ENCODE measurements around the gene ZNF205. TPM values are rescaled to one million over a fixed set of nuclear protein-coding genes. Genes with fewer than 3 reads are reported as not detected.
A peak's percentile ranks its signal among the peaks of the same experiment; 100 is the strongest.

ZNF205 gene
- polyA plus RNA-seq, 3 donors = 1.0 to 6.7 (median 1.3) TPM

DNA sequence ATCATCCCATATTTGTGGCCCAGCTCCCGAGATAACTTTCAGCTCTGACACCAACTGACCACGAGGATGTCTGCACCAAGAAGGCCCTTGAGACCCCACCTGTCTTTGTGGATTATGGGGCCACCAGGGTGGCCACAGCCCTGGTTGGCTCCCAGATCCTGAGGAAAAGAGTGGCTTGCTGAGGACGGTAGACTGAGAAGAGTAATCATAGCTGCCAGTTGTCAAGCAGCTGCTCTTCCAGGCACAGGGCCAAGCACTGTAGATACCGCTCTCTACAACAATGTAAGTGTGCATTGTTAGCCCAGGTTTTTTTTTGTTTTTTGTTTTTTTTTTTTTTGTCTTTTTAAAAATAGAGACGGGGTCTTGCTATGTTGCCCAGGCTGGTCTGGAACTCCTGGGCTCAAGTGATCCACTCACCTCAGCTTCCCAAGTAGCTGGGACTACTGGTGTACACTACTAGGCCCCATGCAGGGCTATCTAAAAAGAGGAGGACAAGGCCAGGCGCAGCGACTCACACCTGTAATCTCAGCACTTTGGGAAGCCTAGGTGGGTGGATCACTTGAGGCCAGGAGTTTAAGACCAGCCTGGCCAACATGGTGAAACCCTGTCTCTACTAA lies 9.6 kb downstream of the ZNF205 start:
- Histone ChIP-seq H3K36me3 (replicated peaks in 1 of 2; ENCODE audit: control insufficient read depth in 1 of 2, insufficient read depth in 2 of 2, low read length in 2 of 2) (peaks cover 0 to 8% of the 10 kb centered on the region in 2 donors), H4K20me1 (ENCODE audit: insufficient read depth, low read length) (no peaks in the 10 kb centered on the region), H3K27ac (ENCODE audit: low read depth in 1 of 2, low read length in 2 of 2) (no peak overlapping the region), H3K4me3 (replicated peaks in 1 of 3; ENCODE audit: low read depth in 2 of 3, low read length in 3 of 3) (no peak overlapping the region), H2AFZ (ENCODE audit: insufficient read depth, low read depth, low read length, poor library complexity, severe bottlenecking) (no peak overlapping the region), H3K9ac (ENCODE audit: insufficient read depth, low read length, poor library complexity, severe bottlenecking) (no peak overlapping the region), H3K9me3 (replicated peaks in 1 of 2; ENCODE audit: control insufficient read depth in 1 of 2, insufficient read depth in 1 of 2, low read length in 2 of 2) (no peaks in the 10 kb centered on the region), H3K4me2 (replicated peaks; ENCODE audit: extremely low read depth, low read length, poor library complexity, severe bottlenecking) (no peak overlapping the region), H3K79me2 (ENCODE audit: insufficient read depth, low read length) (no peaks in the 10 kb centered on the region), H3K4me1 (ENCODE audit: control insufficient read depth in 1 of 2, insufficient read depth in 2 of 2, low read length in 2 of 2) (peaks cover 12 to 21% of the 10 kb centered on the region in 2 donors), H3K27me3 (ENCODE audit: control insufficient read depth in 2 of 2, insufficient read depth in 2 of 2, low read length in 2 of 2) (no peaks in the 10 kb centered on the region)
- intact Hi-C loops (cut with micrococcal nuclease) = loop anchor here in 1 of 2 donors (10.0 kb wide), 2 partner anchors 97 to 207 kb away; partner anchors contain the start of genes FLYWCH1, HCFC1R1, THOC6 and TNFRSF12A
- H3K9me3 Mint-ChIP-seq = no peaks in the 10 kb centered on the region
- TF ChIP-seq, protein P1, sequence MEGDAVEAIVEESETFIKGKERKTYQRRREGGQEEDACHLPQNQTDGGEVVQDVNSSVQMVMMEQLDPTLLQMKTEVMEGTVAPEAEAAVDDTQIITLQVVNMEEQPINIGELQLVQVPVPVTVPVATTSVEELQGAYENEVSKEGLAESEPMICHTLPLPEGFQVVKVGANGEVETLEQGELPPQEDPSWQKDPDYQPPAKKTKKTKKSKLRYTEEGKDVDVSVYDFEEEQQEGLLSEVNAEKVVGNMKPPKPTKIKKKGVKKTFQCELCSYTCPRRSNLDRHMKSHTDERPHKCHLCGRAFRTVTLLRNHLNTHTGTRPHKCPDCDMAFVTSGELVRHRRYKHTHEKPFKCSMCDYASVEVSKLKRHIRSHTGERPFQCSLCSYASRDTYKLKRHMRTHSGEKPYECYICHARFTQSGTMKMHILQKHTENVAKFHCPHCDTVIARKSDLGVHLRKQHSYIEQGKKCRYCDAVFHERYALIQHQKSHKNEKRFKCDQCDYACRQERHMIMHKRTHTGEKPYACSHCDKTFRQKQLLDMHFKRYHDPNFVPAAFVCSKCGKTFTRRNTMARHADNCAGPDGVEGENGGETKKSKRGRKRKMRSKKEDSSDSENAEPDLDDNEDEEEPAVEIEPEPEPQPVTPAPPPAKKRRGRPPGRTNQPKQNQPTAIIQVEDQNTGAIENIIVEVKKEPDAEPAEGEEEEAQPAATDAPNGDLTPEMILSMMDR (IDR thresholded peaks at IDR 0.05) = no peak
- no peak for DNase-seq
- H3K4me1 Mint-ChIP-seq = peaks cover 15% of the 10 kb centered on the region
- peaks cover 5 to 7% of the 10 kb centered on the region in 2 donors for H3K36me3 Mint-ChIP-seq
- peaks cover 4 to 8% (median 6%) of the 10 kb centered on the region in 3 donors for H3K27me3 Mint-ChIP-seq (ENCODE audit: low read depth in 3 of 3)
- H3K4me3 Mint-ChIP-seq = no peak overlapping the region
- WGBS (ENCODE audit: insufficient coverage) = no CpG with 5 or more reads among the region's 7 CpGs
- H3K27ac Mint-ChIP-seq = no peak overlapping the region

DNA sequence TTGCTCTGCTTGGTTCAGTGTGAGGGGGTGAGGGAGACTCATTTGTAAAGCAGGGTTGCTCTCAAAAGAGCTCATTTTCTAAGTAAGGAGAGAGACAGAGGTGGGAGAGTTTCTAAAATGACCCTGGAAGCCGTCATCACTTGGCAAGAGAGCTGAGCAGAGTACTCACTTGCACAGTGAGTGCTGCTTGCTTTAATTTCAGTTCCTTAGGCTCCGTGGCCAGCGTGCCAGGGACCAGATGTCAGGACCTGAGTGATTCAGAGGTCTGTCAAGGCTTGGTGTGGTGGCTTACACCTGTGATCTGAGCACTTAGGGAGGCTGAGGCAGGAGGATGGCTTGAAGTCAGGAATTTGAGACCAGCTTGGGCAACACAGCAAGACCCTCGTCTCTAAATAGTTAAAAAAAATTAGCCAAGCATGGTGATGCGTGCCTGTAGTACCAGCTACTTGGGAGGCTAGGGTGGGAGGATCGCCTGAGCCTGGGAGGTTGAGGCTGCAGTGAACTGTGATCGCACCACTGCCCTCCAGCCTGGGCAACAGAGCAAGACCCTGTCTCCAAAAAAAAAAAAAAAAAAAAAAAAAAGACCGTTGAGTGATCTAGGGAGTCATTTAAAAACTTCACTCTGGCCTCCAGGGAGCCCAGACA lies 10.7 kb downstream of the ZNF205 start:
- Mint-ChIP-seq H3K27ac (peak overlapping the region in 1 of 7 donors; percentile 8), H3K9me3 (no peaks in the 10 kb centered on the region), H3K4me3 (no peak overlapping the region), H3K27me3 (ENCODE audit: low read depth in 3 of 3) (peaks cover 4 to 8% (median 6%) of the 10 kb centered on the region in 3 donors), H3K36me3 (peaks cover 6 to 7% of the 10 kb centered on the region in 2 donors), H3K4me1 (peaks cover 15% of the 10 kb centered on the region)
- no peak for DNase-seq
- 46% methylated on average over 6 of the region's 8 CpGs for WGBS (ENCODE audit: insufficient coverage)
- intact Hi-C loops (cut with micrococcal nuclease) = loop anchor here in 1 of 2 donors (10.0 kb wide), 2 partner anchors 98 to 208 kb away; partner anchors contain the start of genes FLYWCH1, HCFC1R1, THOC6 and TNFRSF12A
- Histone ChIP-seq H2AFZ (ENCODE audit: insufficient read depth, low read depth, low read length, poor library complexity, severe bottlenecking) (no peak overlapping the region), H3K79me2 (ENCODE audit: insufficient read depth, low read length) (no peaks in the 10 kb centered on the region), H3K27ac (ENCODE audit: low read depth in 1 of 2, low read length in 2 of 2) (no peak overlapping the region), H3K27me3 (ENCODE audit: control insufficient read depth in 2 of 2, insufficient read depth in 2 of 2, low read length in 2 of 2) (no peaks in the 10 kb centered on the region), H3K4me1 (ENCODE audit: control insufficient read depth in 1 of 2, insufficient read depth in 2 of 2, low read length in 2 of 2) (peaks cover 12 to 21% of the 10 kb centered on the region in 2 donors), H4K20me1 (ENCODE audit: insufficient read depth, low read length) (no peaks in the 10 kb centered on the region), H3K9ac (ENCODE audit: insufficient read depth, low read length, poor library complexity, severe bottlenecking) (no peak overlapping the region), H3K4me2 (replicated peaks; ENCODE audit: extremely low read depth, low read length, poor library complexity, severe bottlenecking) (no peak overlapping the region), H3K9me3 (replicated peaks in 1 of 2; ENCODE audit: control insufficient read depth in 1 of 2, insufficient read depth in 1 of 2, low read length in 2 of 2) (no peaks in the 10 kb centered on the region), H3K36me3 (replicated peaks in 1 of 2; ENCODE audit: control insufficient read depth in 1 of 2, insufficient read depth in 2 of 2, low read length in 2 of 2) (peaks cover 0 to 8% of the 10 kb centered on the region in 2 donors), H3K4me3 (replicated peaks in 1 of 3; ENCODE audit: low read depth in 2 of 3, low read length in 3 of 3) (no peak overlapping the region)
- TF ChIP-seq, protein P1 (IDR thresholded peaks at IDR 0.05) = no peak
